CD14-positive monocyte (primary cell): ENCODE results near the gene GOLGA6L7. TPM values are rescaled to one million over a fixed set of nuclear protein-coding genes. Genes with fewer than 3 reads are reported as not detected.

Experiments
- DNase-seq, 3 donors: peaks; one replicate each; pipeline ENCODE4 v3.0.0-alpha.2; 2011 to 2022
- H2AFZ ChIP-seq: 2 replicates; pipeline ENCODE4 v1.6.0; 2012; ENCODE audit warnings: mild to moderate bottlenecking, low read depth, low read length, inconsistent platforms; ENCODE audit not compliant: insufficient read depth, poor library complexity, severe bottlenecking
- H3K27ac ChIP-seq, 2 donors: 1 replicate in 1 of 2; 2 replicates in 1 of 2; pipeline ENCODE4 v1.5.1; 2012 to 2013; ENCODE audit warnings: low read length in 2 of 2, control low read depth in 1 of 2, inconsistent platforms in 1 of 2, low read depth in 1 of 2, mild to moderate bottlenecking in 1 of 2
- H3K27me3 ChIP-seq, 2 donors: one replicate each; pipeline versions ENCODE4 v1.6.0 to v1.6.1; 2011 to 2013; ENCODE audit warnings: low read length in 2 of 2; ENCODE audit not compliant: control insufficient read depth in 2 of 2, insufficient read depth in 2 of 2
- H3K36me3 ChIP-seq, 2 donors: replicated peaks in 1 of 2; 1 replicate in 1 of 2; 2 replicates in 1 of 2; pipeline versions ENCODE4 v1.5.1 to v1.6.1; 2012 to 2013; ENCODE audit warnings: low read length in 2 of 2, control low read depth in 1 of 2, inconsistent platforms in 1 of 2, mild to moderate bottlenecking in 1 of 2; ENCODE audit not compliant: insufficient read depth in 2 of 2, control insufficient read depth in 1 of 2
- H3K4me1 ChIP-seq, 2 donors: 1 replicate in 1 of 2; 2 replicates in 1 of 2; pipeline versions ENCODE4 v1.5.1 to v1.6.1; 2012 to 2013; ENCODE audit warnings: low read length in 2 of 2, control low read depth in 1 of 2, inconsistent platforms in 1 of 2, mild to moderate bottlenecking in 1 of 2, moderate library complexity in 1 of 2; ENCODE audit not compliant: insufficient read depth in 2 of 2, control insufficient read depth in 1 of 2
- H3K4me2 ChIP-seq: replicated peaks from 2 replicates; pipeline ENCODE3; 2012; ENCODE audit warnings: low read length, moderate library complexity, mild to moderate bottlenecking; ENCODE audit not compliant: poor library complexity, severe bottlenecking; ENCODE audit errors: extremely low read depth
- H3K4me3 ChIP-seq, 3 experiments: fragments of 200-600 bp in 1 of 3; sonication (generic) in 1 of 3; replicated peaks in 1 of 3; 1 replicate in 2 of 3; 2 replicates in 1 of 3; pipeline ENCODE4 v1.5.1; 2011 to 2013; ENCODE audit warnings: low read length in 3 of 3, mild to moderate bottlenecking in 3 of 3, control low read depth in 2 of 3, low read depth in 2 of 3, inconsistent platforms in 1 of 3, moderate library complexity in 1 of 3
- H3K79me2 ChIP-seq: 2 replicates; pipeline ENCODE4 v1.6.0; 2012; ENCODE audit warnings: mild to moderate bottlenecking, control low read depth, inconsistent platforms, low read length, moderate library complexity; ENCODE audit not compliant: insufficient read depth
- H3K9ac ChIP-seq: 2 replicates; pipeline ENCODE4 v1.6.0; 2017; ENCODE audit warnings: low read length, mild to moderate bottlenecking; ENCODE audit not compliant: insufficient read depth, poor library complexity, severe bottlenecking
- H3K9me3 ChIP-seq, 2 donors: replicated peaks in 1 of 2; 1 replicate in 1 of 2; 2 replicates in 1 of 2; pipeline versions ENCODE4 v1.5.1 to v1.6.1; 2012 to 2013; ENCODE audit warnings: low read length in 2 of 2, control low read depth in 1 of 2; ENCODE audit not compliant: control insufficient read depth in 1 of 2, insufficient read depth in 1 of 2
- H4K20me1 ChIP-seq: 2 replicates; pipeline ENCODE4 v1.6.0; 2012; ENCODE audit warnings: mild to moderate bottlenecking, low read length, control low read depth, moderate library complexity; ENCODE audit not compliant: insufficient read depth
- H3K27ac Mint-ChIP-seq, 7 donors: one replicate each; pipeline ENCODE4 v1.8.0; 2020; ENCODE audit warnings: mild to moderate bottlenecking in 7 of 7, mixed read lengths in 7 of 7, moderate library complexity in 6 of 7, inconsistent platforms in 2 of 7
- H3K27me3 Mint-ChIP-seq, 3 donors: one replicate each; pipeline ENCODE4 v1.8.0; 2021 to 2022; ENCODE audit warnings: low read depth in 3 of 3, mild to moderate bottlenecking in 3 of 3, mixed read lengths in 3 of 3, moderate library complexity in 3 of 3, inconsistent platforms in 1 of 3
- H3K36me3 Mint-ChIP-seq, 2 donors: one replicate each; pipeline ENCODE4 v1.8.0; 2020; ENCODE audit warnings: mixed read lengths in 2 of 2, inconsistent platforms in 1 of 2, mild to moderate bottlenecking in 1 of 2
- H3K4me1 Mint-ChIP-seq: one replicate; pipeline ENCODE4 v1.8.0; 2020; ENCODE audit warnings: mild to moderate bottlenecking, mixed read lengths
- H3K4me3 Mint-ChIP-seq, 2 donors: one replicate each; pipeline ENCODE4 v1.8.0; 2020; ENCODE audit warnings: mild to moderate bottlenecking in 2 of 2, mixed read lengths in 2 of 2, moderate library complexity in 1 of 2
- H3K9me3 Mint-ChIP-seq, 7 donors: one replicate each; pipeline ENCODE4 v1.8.0; 2020 to 2022; ENCODE audit warnings: mixed read lengths in 7 of 7, mild to moderate bottlenecking in 6 of 7, moderate library complexity in 6 of 7, inconsistent platforms in 2 of 7
- CTCF ChIP-seq: fragments of 200-600 bp; IDR thresholded peaks from one replicate; pipeline ENCODE4 v1.8.0; 2022; ENCODE audit warnings: antibody characterized with exemption, mild to moderate bottlenecking
- WGBS: methylation state at CpG from one replicate; pipeline ENCODE4 v1.1.5; 2013; ENCODE audit warnings: missing lambda C conversion rate; ENCODE audit not compliant: insufficient coverage; 5-methylcytosine and 5-hydroxymethylcytosine counted together
- intact Hi-C, 2 donors: fragments of 100-400 bp; cut with micrococcal nuclease; formaldehyde crosslinking; loops; one replicate each; pipeline versions ENCODE4 v1.15.0 to v1.15.1; 2023
- polyA plus RNA-seq, 3 donors: library from polyadenylated mRNA; depleted of rRNA in 1 of 3; unstranded in 2 of 3; stranded (reverse) in 1 of 3; fragments of 300-500 nt in 2 of 3; fragments of >200 nt in 1 of 3; fragmentation: Illumina TruSeq in 2 of 3; gene quantifications; 1 replicate in 2 of 3; 2 replicates in 1 of 3; pipeline ENCODE4 v1.2.3, GENCODE V29; 2012 to 2021

The GOLGA6L7 gene
- polyA plus RNA-seq, 3 donors, result not detected

- Mint-ChIP-seq H3K27me3 (peaks cover 0 to 3% (median 2%) of the 10 kb centered on the region in 3 donors), H3K4me1 (no peaks in the 10 kb centered on the region), H3K9me3 (peaks cover 0 to 3% (median 0%) of the 10 kb centered on the region in 7 donors), H3K36me3 (no peaks in the 10 kb centered on the region), H3K4me3 (no peak overlapping the region), H3K27ac (no peak overlapping the region)
- H4K20me1 ChIP-seq, result no peaks in the 10 kb centered on the region
- no peak overlapping the region for H3K4me2 ChIP-seq
- intact Hi-C loops, result no loop called here
- H3K4me3 ChIP-seq, result no peak overlapping the region
- no peak overlapping the region for H3K9ac ChIP-seq
- H3K79me2 ChIP-seq, result no peaks in the 10 kb centered on the region
- TF ChIP-seq CTCF, result no peak
- no peaks in the 10 kb centered on the region for H3K27me3 ChIP-seq
- no peak for DNase-seq
- no peaks in the 10 kb centered on the region for H3K9me3 ChIP-seq
- no peaks in the 10 kb centered on the region for H3K36me3 ChIP-seq
- WGBS, result 89% methylated on average over 11 of the region's 14 CpGs
- H3K27ac ChIP-seq, result no peak overlapping the region
- no peaks in the 10 kb centered on the region for H3K4me1 ChIP-seq
- H2AFZ ChIP-seq, result no peak overlapping the region
These were observed 27.8 kb upstream of the GOLGA6L7 start for GRCh38 chr15:28876131-28876844.

GRCh38 chr15:28875461-28876000, 27.1 kb upstream of the GOLGA6L7 start:
- Histone ChIP-seq H4K20me1 (no peaks in the 10 kb centered on the region), H3K4me3 (no peak overlapping the region), H3K9ac (no peak overlapping the region), H3K27ac (no peak overlapping the region), H3K4me2 (no peak overlapping the region), H2AFZ (no peak overlapping the region), H3K27me3 (no peaks in the 10 kb centered on the region), H3K9me3 (no peaks in the 10 kb centered on the region), H3K4me1 (no peaks in the 10 kb centered on the region), H3K79me2 (no peaks in the 10 kb centered on the region), H3K36me3 (no peaks in the 10 kb centered on the region)
- no peak overlapping the region for H3K4me3 Mint-ChIP-seq
- intact Hi-C loops, result no loop called here
- no peak for DNase-seq
- TF ChIP-seq CTCF, result no peak
- peaks cover 0 to 3% (median 2%) of the 10 kb centered on the region in 3 donors for H3K27me3 Mint-ChIP-seq
- H3K9me3 Mint-ChIP-seq, result peaks cover 0 to 6% (median 2%) of the 10 kb centered on the region in 7 donors
- no peak overlapping the region for H3K27ac Mint-ChIP-seq
- H3K36me3 Mint-ChIP-seq, result no peaks in the 10 kb centered on the region
- 100% methylated on average over 4 of the region's 4 CpGs for WGBS
- no peaks in the 10 kb centered on the region for H3K4me1 Mint-ChIP-seq
